Measurements from ENCODE around the gene MAPK4. TPM values are rescaled to one million over a fixed set of nuclear protein-coding genes. Genes with fewer than 3 reads are reported as not detected.

Gene MAPK4
- total RNA-seq, 1 experiment from 2014 or later, result not detected

- in situ Hi-C loops (cut with HindIII; ENCODE audit: low pct_unique_long_range_greater_than_20kb, low sequenced_read_pairs), result no loop called here
- DNase-seq (ENCODE audit: low read depth), result no peak
These were observed 56.7 kb downstream of the MAPK4 start for GRCh38 chr18:50616484-50617048.

GRCh38 chr18:50619861-50620275, 60.0 kb downstream of the MAPK4 start:
- no peak for DNase-seq (ENCODE audit: low read depth)
- in situ Hi-C loops (cut with HindIII; ENCODE audit: low pct_unique_long_range_greater_than_20kb, low sequenced_read_pairs), result no loop called here

- in situ Hi-C loops (cut with HindIII; ENCODE audit: low pct_unique_long_range_greater_than_20kb, low sequenced_read_pairs), result no loop called here
- DNase-seq (ENCODE audit: low read depth), result no peak
These were observed 60.4 kb downstream of the MAPK4 start for GRCh38 chr18:50620319-50620718.

- no peak for DNase-seq (ENCODE audit: low read depth)
- in situ Hi-C loops (cut with HindIII; ENCODE audit: low pct_unique_long_range_greater_than_20kb, low sequenced_read_pairs), result no loop called here
These were observed 61.5 kb downstream of the MAPK4 start for GRCh38 chr18:50621366-50621765.

GRCh38 chr18:50622320-50622719, 62.4 kb downstream of the MAPK4 start:
- in situ Hi-C loops (cut with HindIII; ENCODE audit: low pct_unique_long_range_greater_than_20kb, low sequenced_read_pairs), result no loop called here
- DNase-seq (ENCODE audit: low read depth), result no peak

- in situ Hi-C loops (cut with HindIII; ENCODE audit: low pct_unique_long_range_greater_than_20kb, low sequenced_read_pairs), result no loop called here
- no peak for DNase-seq (ENCODE audit: low read depth)
These were observed 63.0 kb downstream of the MAPK4 start for GRCh38 chr18:50622865-50623393.

DNA sequence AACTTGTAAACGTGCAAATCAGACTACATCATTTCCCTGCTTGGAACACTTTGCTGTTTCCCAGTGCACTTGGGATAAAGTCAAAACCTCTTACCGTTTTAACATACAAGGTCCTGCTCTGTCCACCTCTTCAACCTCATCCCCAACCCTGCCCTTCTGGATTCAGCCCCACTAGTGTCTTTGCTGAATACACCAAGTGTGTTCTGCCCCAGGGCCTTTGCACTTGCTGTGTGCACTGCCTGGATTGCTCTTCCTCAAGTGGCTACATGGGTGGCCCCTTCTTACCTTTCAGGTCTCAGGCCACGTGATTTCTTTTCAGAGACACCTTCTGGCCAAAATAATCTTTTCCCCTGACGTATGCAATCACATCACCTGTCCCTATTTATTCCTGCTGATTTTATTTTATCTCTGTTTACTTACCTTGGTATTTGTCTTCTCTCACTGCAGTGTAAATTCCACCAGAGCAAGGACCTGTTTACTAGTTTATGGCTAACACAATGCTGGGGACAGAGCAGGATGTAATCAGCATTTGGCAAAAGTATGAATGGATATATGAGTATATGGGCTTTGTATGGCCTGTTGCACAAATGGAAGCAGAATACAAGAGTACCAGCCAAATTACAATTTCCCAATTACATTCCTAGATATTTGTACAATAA, 63.9 kb downstream of the MAPK4 start:
- no peak for DNase-seq (ENCODE audit: low read depth)
- in situ Hi-C loops (cut with HindIII; ENCODE audit: low pct_unique_long_range_greater_than_20kb, low sequenced_read_pairs), result no loop called here

- in situ Hi-C loops (cut with HindIII; ENCODE audit: low pct_unique_long_range_greater_than_20kb, low sequenced_read_pairs), result no loop called here
- DNase-seq (ENCODE audit: low read depth), result no peak
These were observed 65.1 kb downstream of the MAPK4 start for GRCh38 chr18:50624981-50625380.

DNA sequence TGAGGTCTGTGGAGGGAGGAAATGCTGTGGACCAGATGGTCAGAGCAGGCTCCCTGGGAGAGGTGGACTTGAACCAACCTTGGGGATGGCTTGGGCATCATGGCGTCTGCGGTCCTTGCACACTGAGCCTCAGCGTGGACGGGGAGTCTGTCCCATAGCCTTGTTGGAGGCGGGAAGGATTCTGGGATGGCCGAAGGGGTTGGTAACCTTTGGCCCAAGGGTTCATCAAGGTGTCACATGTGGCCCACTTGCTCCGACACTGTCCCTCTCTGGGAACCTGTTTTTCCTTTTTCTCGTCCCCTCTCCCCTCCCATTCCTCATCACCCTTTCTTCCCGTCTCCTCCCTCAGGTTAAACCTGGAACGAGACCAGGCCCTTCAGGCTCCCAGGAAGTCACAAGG, 66.4 kb downstream of the MAPK4 start:
- in situ Hi-C loops (cut with HindIII; ENCODE audit: low pct_unique_long_range_greater_than_20kb, low sequenced_read_pairs), result no loop called here
- DNase-seq (ENCODE audit: low read depth), result no peak

DNA sequence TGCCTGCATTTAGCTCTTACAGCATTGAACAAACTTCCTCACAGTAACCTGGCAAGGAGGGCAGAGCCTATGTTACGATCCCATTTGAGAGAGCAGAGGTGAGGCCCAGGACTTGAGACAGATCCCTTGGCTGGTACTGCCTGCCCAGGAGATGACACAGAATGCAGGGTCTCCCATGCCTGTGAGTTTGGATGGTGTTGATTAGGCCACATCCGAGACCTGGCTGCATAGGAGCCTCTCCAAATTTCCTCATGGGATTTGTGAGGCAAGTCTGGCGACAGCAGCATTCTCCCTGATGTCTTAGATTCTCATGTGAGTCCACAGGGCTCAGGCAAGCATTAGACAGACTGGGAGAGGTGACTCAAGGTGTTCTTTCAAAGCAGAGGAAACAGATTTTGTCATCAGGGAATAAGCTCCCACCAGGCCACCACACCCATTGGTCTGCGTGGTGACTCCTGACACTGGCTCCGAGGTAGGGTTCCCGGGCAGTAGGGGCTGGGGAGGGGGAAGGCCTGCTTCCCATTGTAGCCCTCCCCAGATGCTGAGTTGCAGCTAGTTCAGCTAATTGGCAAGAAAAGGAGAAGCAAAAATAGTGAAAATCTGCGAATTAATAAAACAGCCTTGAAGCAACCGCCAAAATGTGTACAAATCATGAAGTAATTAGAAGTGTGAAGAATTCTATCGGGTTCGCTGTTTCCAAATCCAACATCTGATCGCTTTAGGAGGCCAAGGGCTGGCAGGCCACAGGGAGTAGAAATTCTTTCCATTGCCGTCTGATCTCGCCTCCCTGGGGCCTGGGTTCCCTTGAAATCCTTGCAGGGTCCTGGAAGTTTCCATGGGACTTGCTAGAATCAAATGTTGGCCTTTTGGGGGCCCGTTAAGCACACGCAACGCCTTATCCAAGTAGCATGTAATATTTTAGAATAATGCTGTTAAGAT, 68.0 kb downstream of the MAPK4 start:
- DNase-seq (ENCODE audit: low read depth), result no peak
- in situ Hi-C loops (cut with HindIII; ENCODE audit: low pct_unique_long_range_greater_than_20kb, low sequenced_read_pairs), result no loop called here

DNA sequence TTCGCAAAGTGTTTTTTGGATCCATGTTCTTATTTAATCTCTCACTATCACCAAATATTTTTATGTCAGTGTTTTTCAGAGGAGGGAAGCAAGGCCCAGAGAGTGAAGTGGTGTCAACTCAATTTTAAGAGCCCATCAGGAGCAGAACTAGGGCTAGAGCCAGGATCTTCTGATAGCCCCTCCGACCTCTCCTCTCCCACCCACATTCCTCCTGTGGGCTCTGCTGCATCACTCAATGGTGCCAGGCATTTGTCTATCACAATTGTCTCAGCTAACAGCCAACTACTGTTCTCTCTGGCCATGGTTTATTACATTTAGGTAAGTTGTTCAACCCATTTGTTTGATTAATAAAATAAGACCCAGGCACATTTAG, 68.6 kb downstream of the MAPK4 start:
- no peak for DNase-seq (ENCODE audit: low read depth)
- in situ Hi-C loops (cut with HindIII; ENCODE audit: low pct_unique_long_range_greater_than_20kb, low sequenced_read_pairs), result no loop called here

DNA sequence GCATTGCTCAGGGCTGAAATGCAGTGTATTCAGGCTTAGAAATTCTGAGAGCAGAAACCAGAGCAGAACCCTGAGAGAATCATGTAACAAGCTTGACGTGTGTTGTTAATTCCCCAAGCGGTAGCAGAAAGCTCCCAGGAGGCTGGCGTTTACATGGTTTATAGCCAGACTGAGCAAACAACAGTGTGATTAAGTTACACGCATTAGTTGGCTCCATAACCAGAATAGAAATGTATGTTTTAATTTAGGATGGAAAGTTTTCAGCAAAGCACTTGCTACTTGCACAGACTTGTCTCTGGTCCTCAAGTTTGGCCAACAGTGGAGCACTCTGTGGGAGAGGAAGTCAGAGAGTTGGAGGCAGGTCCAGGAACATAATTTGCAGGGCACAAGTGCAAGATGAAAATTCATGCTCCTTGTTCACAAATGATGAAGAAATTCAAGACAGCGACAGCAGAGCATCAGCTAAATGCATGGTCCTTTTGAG, 69.3 kb downstream of the MAPK4 start:
- in situ Hi-C loops (cut with HindIII; ENCODE audit: low pct_unique_long_range_greater_than_20kb, low sequenced_read_pairs), result no loop called here

DNA sequence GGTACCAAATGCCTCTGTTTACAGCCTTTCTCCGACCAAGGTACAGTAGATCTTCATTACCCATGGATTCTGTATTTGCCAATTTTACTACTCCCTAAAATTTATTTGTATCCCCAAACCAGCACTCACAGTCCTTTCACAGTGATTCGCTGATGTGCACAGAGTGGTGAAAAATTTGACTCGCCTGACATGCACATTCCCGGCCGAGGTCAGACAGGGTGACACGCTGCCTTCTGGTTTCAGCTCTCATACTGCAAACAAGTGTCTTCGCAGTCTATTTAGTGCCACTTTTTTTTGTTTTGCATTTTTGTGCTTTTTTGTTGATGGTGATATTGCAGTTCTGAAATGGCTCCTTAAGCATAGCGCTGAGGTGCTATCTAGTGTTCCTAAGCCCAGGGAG, 71.0 kb downstream of the MAPK4 start:
- no peak for DNase-seq (ENCODE audit: low read depth)
- in situ Hi-C loops (cut with HindIII; ENCODE audit: low pct_unique_long_range_greater_than_20kb, low sequenced_read_pairs), result no loop called here

More for the DNA sequence above, 69.3 kb downstream of the MAPK4 start:
- no peak for DNase-seq (ENCODE audit: low read depth)

DNA sequence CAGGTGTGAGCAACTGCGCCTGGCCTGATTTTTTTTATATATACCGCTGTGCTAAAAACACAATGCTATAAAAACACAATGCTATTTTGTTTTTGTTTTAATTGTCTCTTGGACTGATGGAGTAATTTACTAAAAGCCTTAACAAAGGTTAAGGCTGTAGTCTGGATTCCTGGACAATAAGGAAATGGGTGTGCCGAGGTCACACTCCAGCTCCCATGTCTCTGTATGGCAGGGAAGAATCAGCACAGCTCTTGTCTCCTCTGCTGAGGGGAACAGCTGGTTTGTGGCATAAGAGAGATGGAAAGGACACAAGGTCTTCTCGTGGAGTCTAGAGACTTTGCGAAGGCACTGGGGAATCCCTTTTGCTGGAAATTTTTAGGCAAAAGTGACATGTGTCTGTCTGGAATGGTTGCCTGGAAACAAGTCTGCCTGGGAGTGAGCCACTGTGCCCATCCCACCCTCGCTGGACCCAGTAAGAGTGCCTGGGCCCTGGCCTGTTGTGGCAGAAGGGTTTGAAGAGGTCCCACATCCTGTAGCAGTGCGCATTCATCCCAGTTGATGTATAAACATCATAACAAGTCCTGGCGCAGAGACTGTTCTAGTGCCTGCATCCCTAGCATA, 73.1 kb downstream of the MAPK4 start:
- in situ Hi-C loops (cut with HindIII; ENCODE audit: low pct_unique_long_range_greater_than_20kb, low sequenced_read_pairs), result no loop called here

DNA sequence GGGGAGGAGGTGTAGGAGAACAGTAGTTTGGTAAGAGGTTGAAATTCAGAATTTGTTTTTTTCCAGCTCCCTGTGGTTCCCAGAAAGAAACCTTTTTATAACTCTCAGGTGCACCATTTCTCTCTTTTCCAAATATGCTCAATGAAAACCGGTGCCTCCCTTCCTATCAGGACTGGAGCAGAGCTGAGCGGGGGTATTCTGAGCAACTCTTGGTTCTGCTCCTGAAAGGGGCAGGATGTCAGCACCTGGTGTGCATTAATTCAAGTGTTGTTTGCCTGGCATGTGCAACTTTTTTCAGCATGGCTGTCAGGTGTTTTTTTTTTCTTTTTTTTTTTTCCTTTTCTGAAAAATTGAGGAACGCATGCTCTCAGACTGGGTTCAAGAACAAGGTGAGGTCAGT, 74.1 kb downstream of the MAPK4 start:
- no peak for DNase-seq (ENCODE audit: low read depth)
- in situ Hi-C loops (cut with HindIII; ENCODE audit: low pct_unique_long_range_greater_than_20kb, low sequenced_read_pairs), result no loop called here

More for the DNA sequence above, 73.1 kb downstream of the MAPK4 start:
- no peak for DNase-seq (ENCODE audit: low read depth)

DNA sequence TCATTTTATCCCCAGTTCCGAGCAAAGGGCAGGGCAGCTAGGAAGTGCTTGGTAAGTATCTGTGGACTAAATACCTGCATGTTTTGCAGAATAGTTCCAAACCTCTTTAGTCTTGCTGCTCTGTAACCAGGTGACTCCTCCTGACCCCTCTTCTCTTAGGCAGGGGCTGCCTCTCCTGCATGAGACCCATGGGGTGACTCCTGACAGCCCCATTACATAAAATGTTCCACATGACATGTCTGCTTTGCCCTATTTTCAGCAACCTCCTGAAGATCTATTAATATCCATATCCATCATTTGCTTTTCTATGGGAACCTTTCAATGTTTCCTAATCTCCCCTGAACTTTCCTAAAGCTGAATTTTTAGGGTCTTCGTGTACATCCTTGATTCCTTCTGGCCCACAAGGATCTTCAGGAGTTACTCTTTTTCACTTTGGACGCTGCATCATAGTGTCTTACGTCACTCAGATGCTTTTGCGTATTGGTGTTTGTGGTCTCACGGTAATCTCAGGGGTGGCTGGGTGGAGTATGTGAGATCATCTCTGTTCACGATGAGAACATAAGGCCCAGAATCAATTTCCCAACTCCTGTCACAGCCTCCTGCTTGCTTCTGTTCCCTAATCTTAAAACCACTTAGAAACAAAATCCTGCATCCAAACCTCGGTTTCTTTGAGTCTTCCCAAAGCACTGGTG, 76.6 kb downstream of the MAPK4 start:
- in situ Hi-C loops (cut with HindIII; ENCODE audit: low pct_unique_long_range_greater_than_20kb, low sequenced_read_pairs), result no loop called here
- no peak for DNase-seq (ENCODE audit: low read depth)

DNA sequence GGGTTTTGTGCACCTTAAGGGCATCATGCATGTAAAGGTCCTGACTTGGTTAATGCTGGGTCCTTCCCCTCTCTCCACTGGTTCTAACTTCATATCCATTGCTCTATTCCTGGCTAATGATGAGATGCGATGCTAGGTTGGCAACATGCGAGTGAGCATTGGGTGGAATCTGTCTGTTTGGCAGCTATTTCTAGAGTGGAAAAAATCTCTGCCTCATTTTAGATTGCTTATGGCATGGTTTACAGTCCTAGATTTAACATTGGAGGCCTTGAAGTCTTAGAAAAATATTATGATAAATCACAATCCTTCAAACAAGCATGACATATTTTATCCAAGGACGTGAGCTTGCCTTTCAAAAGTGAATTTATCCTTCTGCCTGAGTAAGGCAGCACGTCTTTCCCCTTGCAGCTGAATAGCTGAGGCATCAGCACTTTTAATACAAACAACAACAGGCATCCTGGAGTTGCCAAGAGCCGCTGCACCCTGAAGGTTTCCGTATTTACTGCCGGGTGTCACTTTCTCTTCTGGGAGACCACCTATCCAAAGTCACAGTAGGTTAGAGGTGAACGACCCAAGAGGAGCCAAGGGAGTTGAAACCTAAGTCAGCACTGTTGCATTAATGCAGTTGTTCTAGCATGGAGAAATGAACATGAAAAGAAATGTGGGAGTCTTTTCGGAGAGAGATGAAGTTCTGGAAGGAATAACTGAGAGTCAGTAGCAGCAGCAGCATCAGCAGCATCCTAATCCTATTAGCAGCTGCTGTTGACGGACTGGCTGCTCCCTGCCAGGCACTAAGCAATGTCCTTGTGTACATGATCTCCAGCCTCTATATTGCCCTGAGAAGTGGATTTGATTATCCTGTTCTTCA, 78.4 kb downstream of the MAPK4 start:
- no peak for DNase-seq (ENCODE audit: low read depth)
- in situ Hi-C loops (cut with HindIII; ENCODE audit: low pct_unique_long_range_greater_than_20kb, low sequenced_read_pairs), result no loop called here

Measured in Caki2 (cell line).